Esophagus squamous epithelium (tissue), 5 donors: ENCODE measurements around the gene GPR82. TPM values are rescaled to one million over a fixed set of nuclear protein-coding genes. Genes with fewer than 3 reads are reported as not detected.

ENCODE experiments used
- DNase-seq: peaks from one replicate; lab custom pipeline; 2025; lab: John Stamatoyannopoulos, UW
- H3K27ac ChIP-seq, 4 donors: fragments of 200-600 bp; sonication (generic); one replicate each; pipeline ENCODE4 v1.5.1; 2016 to 2019; ENCODE audit warnings: mild to moderate bottlenecking in 1 of 4
- H3K27me3 ChIP-seq, 4 donors: fragments of 200-600 bp; sonication (generic); 1 replicate in 3 of 4; 2 replicates in 1 of 4; pipeline versions ENCODE4 v1.5.1 to v1.6.0; 2017 to 2021; ENCODE audit warnings: antibody characterized with exemption in 1 of 4
- H3K36me3 ChIP-seq, 3 donors: fragments of 200-600 bp; sonication (generic); one replicate each; pipeline ENCODE4 v1.5.1; 2016 to 2019
- H3K4me1 ChIP-seq, 3 donors: fragments of 200-600 bp; sonication (generic); one replicate each; pipeline ENCODE4 v1.5.1; 2017 to 2019
- H3K4me3 ChIP-seq, 4 donors: fragments of 200-600 bp; sonication (generic); 1 replicate in 3 of 4; 2 replicates in 1 of 4; pipeline ENCODE4 v1.5.1; 2016 to 2019; ENCODE audit warnings: mild to moderate bottlenecking in 2 of 4, moderate library complexity in 1 of 4
- H3K9me3 ChIP-seq, 3 donors: fragments of 200-600 bp; sonication (generic); one replicate each; pipeline ENCODE4 v1.5.1; 2016 to 2019
- CTCF ChIP-seq, 6 experiments: fragments of 450-650 bp in 4 of 6; fragments of 200-600 bp in 2 of 6; sonication (generic) in 2 of 6; IDR thresholded peaks; one replicate each; pipeline ENCODE4 v1.5.1; 2016 to 2019; ENCODE audit warnings: antibody characterized with exemption in 6 of 6, mild to moderate bottlenecking in 4 of 6, moderate library complexity in 4 of 6
- POLR2A ChIP-seq, 4 donors: fragments of 450-650 bp; IDR thresholded peaks; one replicate each; pipeline ENCODE4 v1.6.1; 2017; ENCODE audit warnings: antibody characterized with exemption in 4 of 4, mild to moderate bottlenecking in 4 of 4, moderate library complexity in 3 of 4
- WGBS, 2 donors: methylation state at CpG; one replicate each; pipeline ENCODE4 v1.1.5; 2018; 5-methylcytosine and 5-hydroxymethylcytosine counted together
- intact Hi-C: fragments of 100-400 bp; cut with DNase I; formaldehyde crosslinking; loops from one replicate; pipeline ENCODE4 v1.15.0; 2022
- total RNA-seq, 4 donors: library from RNA; depleted of rRNA; stranded (reverse); fragments of >200 nt; gene quantifications; one replicate each; pipeline ENCODE4 v1.1.0, GENCODE V29; 2016
- donor health status: DM: yes; HTN: yes; CAD: no.

GPR82 gene
- total RNA-seq, 4 donors from 2014 or later = 0.04 to 0.76 (median 0.31) TPM

- Histone ChIP-seq H3K4me1 (peaks cover 0 to 6% (median 0%) of the 10 kb centered on the region in 3 donors), H3K36me3 (no peaks in the 10 kb centered on the region), H3K27ac (no peak overlapping the region), H3K4me3 (no peak overlapping the region), H3K27me3 (no peaks in the 10 kb centered on the region), H3K9me3 (no peaks in the 10 kb centered on the region)
- no peak for TF ChIP-seq POLR2A (IDR thresholded peaks at IDR 0.05)
- TF ChIP-seq CTCF (IDR thresholded peaks at IDR 0.05) = peak in 2 of 6 experiments; percentile 10 to 16
- 4 to 18% methylated on average over 1 of the region's 1 CpG for WGBS, 2 donors
- no peak for DNase-seq
- intact Hi-C loops = no loop called here
Measured at GRCh38 chrX:41734530-41734929, 10.5 kb downstream of the GPR82 start.

DNA sequence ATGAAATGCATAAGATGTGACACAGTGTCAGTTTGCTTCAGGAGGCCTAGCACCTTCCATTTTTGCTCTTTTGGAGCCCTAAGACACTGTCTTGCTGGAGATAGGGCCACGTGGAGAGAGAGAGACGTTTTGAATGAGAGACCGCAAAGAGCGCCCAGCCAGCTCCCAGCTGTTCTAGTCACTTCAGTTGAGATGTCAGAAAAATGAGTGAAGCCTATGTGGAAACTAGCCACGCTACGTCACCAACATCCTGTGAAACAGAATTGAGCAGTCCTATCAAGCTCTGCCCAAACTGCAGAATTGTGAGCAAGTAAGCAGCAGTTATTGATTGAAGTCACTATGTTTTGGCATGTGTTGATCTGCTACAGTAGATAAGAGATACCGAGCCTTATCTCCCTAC lies 13.1 kb downstream of the GPR82 start:
- H3K27ac ChIP-seq = no peak overlapping the region
- DNase-seq = no peak
- no peaks in the 10 kb centered on the region for H3K27me3 ChIP-seq
- H3K4me1 ChIP-seq = peaks cover 0 to 6% (median 0%) of the 10 kb centered on the region in 3 donors
- no peaks in the 10 kb centered on the region for H3K9me3 ChIP-seq
- H3K36me3 ChIP-seq = no peaks in the 10 kb centered on the region
- TF ChIP-seq POLR2A (IDR thresholded peaks at IDR 0.05) (no peak), CTCF (IDR thresholded peaks at IDR 0.05) (no peak)
- WGBS, 2 donors = 75 to 94% methylated on average over 3 to 7 of the region's 7 CpGs
- intact Hi-C loops = no loop called here
- H3K4me3 ChIP-seq = no peak overlapping the region

DNA sequence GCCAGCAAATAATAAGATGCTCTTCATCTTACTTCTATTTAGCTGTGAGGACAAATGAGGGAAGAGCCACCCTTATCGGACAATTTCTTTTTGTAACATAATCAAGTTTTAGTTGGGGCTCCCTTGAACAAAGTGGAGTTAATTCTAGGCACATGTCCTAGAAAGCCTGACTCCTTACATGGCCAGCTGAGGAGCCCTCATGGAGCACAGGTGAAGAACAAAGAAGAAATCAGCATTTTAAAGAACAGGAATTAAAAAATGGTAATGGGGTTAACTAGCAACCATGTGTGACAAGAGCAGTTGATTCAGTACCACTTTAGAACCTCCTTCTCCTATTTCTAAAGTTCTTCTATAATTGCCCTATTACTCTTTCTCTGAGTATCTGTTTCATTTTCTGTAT lies 15.9 kb downstream of the GPR82 start:
- H3K4me1 ChIP-seq = no peaks in the 10 kb centered on the region
- H3K36me3 ChIP-seq = peaks cover 0 to 17% (median 0%) of the 10 kb centered on the region in 3 donors
- intact Hi-C loops = no loop called here
- no peak overlapping the region for H3K27ac ChIP-seq
- no peak for TF ChIP-seq CTCF (IDR thresholded peaks at IDR 0.05)
- TF ChIP-seq POLR2A (IDR thresholded peaks at IDR 0.05) = no peak
- H3K4me3 ChIP-seq = no peak overlapping the region
- no peaks in the 10 kb centered on the region for H3K9me3 ChIP-seq
- WGBS, 2 donors = 64% methylated on average over 1 of the region's 1 CpG; no CpG with 5 or more reads in 1 of the 2 donors
- no peaks in the 10 kb centered on the region for H3K27me3 ChIP-seq
- DNase-seq = no peak

- DNase-seq = no peak
- no peak overlapping the region for H3K4me3 ChIP-seq
- TF ChIP-seq CTCF (IDR thresholded peaks at IDR 0.05) = no peak
- no peak for TF ChIP-seq POLR2A (IDR thresholded peaks at IDR 0.05)
Measured at GRCh38 chrX:41750716-41751115, 26.7 kb downstream of the GPR82 start.

DNA sequence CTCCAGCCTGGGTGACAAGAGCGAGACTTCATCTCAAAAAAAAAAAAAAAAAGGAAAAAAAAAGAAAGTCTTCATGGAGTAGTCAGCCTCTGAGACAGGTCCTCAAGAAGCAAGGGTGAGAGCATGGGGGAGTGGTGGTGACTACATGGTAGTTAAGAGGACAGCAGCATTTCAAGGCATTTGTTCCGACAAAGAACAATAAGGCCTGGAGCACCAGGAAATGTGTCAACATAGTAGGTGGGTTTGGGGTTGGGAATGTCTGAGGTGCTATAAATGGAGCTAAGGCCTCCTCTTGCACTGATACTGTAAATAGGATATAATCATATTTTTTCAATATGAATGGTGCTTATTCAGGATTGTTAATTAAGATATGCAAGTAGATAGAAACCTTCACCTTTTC lies 34.4 kb downstream of the GPR82 start:
- intact Hi-C loops = no loop called here
- H3K9me3 ChIP-seq = no peaks in the 10 kb centered on the region
- no peak overlapping the region for H3K4me3 ChIP-seq

More at GRCh38 chrX:41750716-41751115, 26.7 kb downstream of the GPR82 start:
- intact Hi-C loops = no loop called here
- WGBS, 2 donors = 67 to 93% methylated on average over 3 of the region's 3 CpGs
- H3K27me3 ChIP-seq = no peaks in the 10 kb centered on the region
- H3K9me3 ChIP-seq = no peaks in the 10 kb centered on the region
- no peak overlapping the region for H3K27ac ChIP-seq
- no peaks in the 10 kb centered on the region for H3K4me1 ChIP-seq
- H3K36me3 ChIP-seq = no peaks in the 10 kb centered on the region

GRCh38 chrX:41759817-41760216 lies 35.8 kb downstream of the GPR82 start:
- Histone ChIP-seq H3K27ac (no peak overlapping the region), H3K4me3 (no peak overlapping the region), H3K4me1 (peaks cover 0 to 14% (median 0%) of the 10 kb centered on the region in 3 donors), H3K9me3 (no peaks in the 10 kb centered on the region), H3K36me3 (no peaks in the 10 kb centered on the region), H3K27me3 (no peaks in the 10 kb centered on the region)
- no peak for DNase-seq
- WGBS, 2 donors = 43 to 68% methylated on average over 3 of the region's 3 CpGs
- TF ChIP-seq POLR2A (IDR thresholded peaks at IDR 0.05) = no peak
- peak in 5 of 6 experiments; percentile 14 to 41 (median 32) for TF ChIP-seq CTCF (IDR thresholded peaks at IDR 0.05)
- intact Hi-C loops = no loop called here

More for the DNA sequence above, 34.4 kb downstream of the GPR82 start:
- no peak for TF ChIP-seq POLR2A (IDR thresholded peaks at IDR 0.05)
- Histone ChIP-seq H3K27me3 (no peaks in the 10 kb centered on the region), H3K27ac (no peak overlapping the region), H3K4me1 (peaks cover 0 to 14% (median 0%) of the 10 kb centered on the region in 3 donors), H3K36me3 (no peaks in the 10 kb centered on the region)
- DNase-seq = no peak
- 91 to 98% methylated on average over 1 to 2 of the region's 2 CpGs for whole genome bisulfite sequencing, 2 donors
